ENCODE results near the gene CELA3B.
"Not testable (repeated sequence)": the region's sequence is repeated elsewhere in the genome, so short reads cannot be mapped to it uniquely, and the experiment has no call there.

The CELA3B gene

GRCh38 chr1:21944733-21945073 is 32.1 kb upstream of the CELA3B start:
- DNase-seq = no peak

GRCh38 chr1:21946836-21947587 is 29.8 kb upstream of the CELA3B start:
- no peak for DNase-seq

GRCh38 chr1:21950734-21951133 is 26.1 kb upstream of the CELA3B start:
- DNase-seq = no peak

GRCh38 chr1:21951226-21951870 is 25.5 kb upstream of the CELA3B start:
- no peak for DNase-seq

GRCh38 chr1:21952786-21953520 is 23.9 kb upstream of the CELA3B start:
- no peak for DNase-seq

GRCh38 chr1:21955058-21955457 is 21.8 kb upstream of the CELA3B start:
- DNase-seq = no peak

- no peak for DNase-seq
Measured at GRCh38 chr1:21955501-21956281, 21.1 kb upstream of the CELA3B start.

- no peak for DNase-seq
Measured at GRCh38 chr1:21956720-21957552, 19.9 kb upstream of the CELA3B start.

GRCh38 chr1:21961337-21961736 is 15.5 kb upstream of the CELA3B start:
- DNase-seq = no peak

- no peak for DNase-seq
Measured at GRCh38 chr1:21961799-21962198, 15.0 kb upstream of the CELA3B start.

GRCh38 chr1:21963477-21964217 is 13.2 kb upstream of the CELA3B start:
- DNase-seq = peak; percentile 42 to 94

- peak; percentile 16 to 34 for DNase-seq
Measured at GRCh38 chr1:21966247-21967000, 10.4 kb upstream of the CELA3B start.

GRCh38 chr1:21967216-21967615 is 9.6 kb upstream of the CELA3B start:
- DNase-seq = not testable (repeated sequence)

GRCh38 chr1:21969066-21969465 is 7.8 kb upstream of the CELA3B start:
- not testable (repeated sequence) for DNase-seq

- DNase-seq = not testable (repeated sequence)
Measured at GRCh38 chr1:21970523-21970922, 6.3 kb upstream of the CELA3B start.

- DNase-seq = not testable (repeated sequence)
Measured at GRCh38 chr1:21972973-21973441, 3.8 kb upstream of the CELA3B start.

- DNase-seq = not testable (repeated sequence)
Measured at GRCh38 chr1:21973948-21974347, 2.9 kb upstream of the CELA3B start.

- DNase-seq = not testable (repeated sequence)
Measured at GRCh38 chr1:21974699-21975098, 2.1 kb upstream of the CELA3B start.

- not testable (repeated sequence) for DNase-seq
Measured at GRCh38 chr1:21975296-21975695, 1.5 kb upstream of the CELA3B start.

GRCh38 chr1:21978209-21978608 is 1.4 kb downstream of the CELA3B start:
- DNase-seq = not testable (repeated sequence)
